ENCODE results near the gene ACBD4.

DNA sequence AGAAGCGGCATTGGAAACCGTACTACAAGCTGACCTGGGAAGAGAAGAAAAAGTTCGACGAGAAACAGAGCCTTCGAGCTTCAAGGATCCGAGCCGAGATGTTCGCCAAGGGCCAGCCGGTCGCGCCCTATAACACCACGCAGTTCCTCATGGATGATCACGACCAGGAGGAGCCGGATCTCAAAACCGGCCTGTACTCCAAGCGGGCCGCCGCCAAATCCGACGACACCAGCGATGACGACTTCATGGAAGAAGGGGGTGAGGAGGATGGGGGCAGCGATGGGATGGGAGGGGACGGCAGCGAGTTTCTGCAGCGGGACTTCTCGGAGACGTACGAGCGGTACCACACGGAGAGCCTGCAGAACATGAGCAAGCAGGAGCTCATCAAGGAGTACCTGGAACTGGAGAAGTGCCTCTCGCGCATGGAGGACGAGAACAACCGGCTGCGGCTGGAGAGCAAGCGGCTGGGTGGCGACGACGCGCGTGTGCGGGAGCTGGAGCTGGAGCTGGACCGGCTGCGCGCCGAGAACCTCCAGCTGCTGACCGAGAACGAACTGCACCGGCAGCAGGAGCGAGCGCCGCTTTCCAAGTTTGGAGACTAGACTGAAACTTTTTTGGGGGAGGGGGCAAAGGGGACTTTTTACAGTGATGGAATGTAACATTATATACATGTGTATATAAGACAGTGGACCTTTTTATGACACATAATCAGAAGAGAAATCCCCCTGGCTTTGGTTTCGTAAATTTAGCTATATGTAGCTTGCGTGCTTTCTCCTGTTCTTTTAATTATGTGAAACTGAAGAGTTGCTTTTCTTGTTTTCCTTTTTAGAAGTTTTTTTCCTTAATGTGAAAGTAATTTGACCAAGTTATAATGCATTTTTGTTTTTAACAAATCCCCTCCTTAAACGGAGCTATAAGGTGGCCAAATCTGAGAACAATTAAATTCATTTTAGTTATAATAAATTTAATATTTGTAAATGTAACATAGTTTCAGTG, 14.5 kb downstream of the ACBD4 start:
- TF ChIP-seq, protein P1, sequence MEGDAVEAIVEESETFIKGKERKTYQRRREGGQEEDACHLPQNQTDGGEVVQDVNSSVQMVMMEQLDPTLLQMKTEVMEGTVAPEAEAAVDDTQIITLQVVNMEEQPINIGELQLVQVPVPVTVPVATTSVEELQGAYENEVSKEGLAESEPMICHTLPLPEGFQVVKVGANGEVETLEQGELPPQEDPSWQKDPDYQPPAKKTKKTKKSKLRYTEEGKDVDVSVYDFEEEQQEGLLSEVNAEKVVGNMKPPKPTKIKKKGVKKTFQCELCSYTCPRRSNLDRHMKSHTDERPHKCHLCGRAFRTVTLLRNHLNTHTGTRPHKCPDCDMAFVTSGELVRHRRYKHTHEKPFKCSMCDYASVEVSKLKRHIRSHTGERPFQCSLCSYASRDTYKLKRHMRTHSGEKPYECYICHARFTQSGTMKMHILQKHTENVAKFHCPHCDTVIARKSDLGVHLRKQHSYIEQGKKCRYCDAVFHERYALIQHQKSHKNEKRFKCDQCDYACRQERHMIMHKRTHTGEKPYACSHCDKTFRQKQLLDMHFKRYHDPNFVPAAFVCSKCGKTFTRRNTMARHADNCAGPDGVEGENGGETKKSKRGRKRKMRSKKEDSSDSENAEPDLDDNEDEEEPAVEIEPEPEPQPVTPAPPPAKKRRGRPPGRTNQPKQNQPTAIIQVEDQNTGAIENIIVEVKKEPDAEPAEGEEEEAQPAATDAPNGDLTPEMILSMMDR (IDR thresholded peaks at IDR 0.05; ENCODE audit: insufficient read depth, low read length): no peak
- TF ChIP-seq POLR2AphosphoS5 (IDR thresholded peaks at IDR 0.05; ENCODE audit: low read depth) (peak; percentile 62), REST (IDR thresholded peaks at IDR 0.05; ENCODE audit: insufficient replicate concordance, low read depth) (no peak)
